ENCODE measurements around the gene FUCA1. TPM values are rescaled to one million over a fixed set of nuclear protein-coding genes. Genes with fewer than 3 reads are reported as not detected.
"Not testable (repeated sequence)": the region's sequence is repeated elsewhere in the genome, so short reads cannot be mapped to it uniquely, and the experiment has no call there.

Gene FUCA1
- total and polyA plus RNA-seq, 2 donors: 34.9 to 37.0 TPM

DNA sequence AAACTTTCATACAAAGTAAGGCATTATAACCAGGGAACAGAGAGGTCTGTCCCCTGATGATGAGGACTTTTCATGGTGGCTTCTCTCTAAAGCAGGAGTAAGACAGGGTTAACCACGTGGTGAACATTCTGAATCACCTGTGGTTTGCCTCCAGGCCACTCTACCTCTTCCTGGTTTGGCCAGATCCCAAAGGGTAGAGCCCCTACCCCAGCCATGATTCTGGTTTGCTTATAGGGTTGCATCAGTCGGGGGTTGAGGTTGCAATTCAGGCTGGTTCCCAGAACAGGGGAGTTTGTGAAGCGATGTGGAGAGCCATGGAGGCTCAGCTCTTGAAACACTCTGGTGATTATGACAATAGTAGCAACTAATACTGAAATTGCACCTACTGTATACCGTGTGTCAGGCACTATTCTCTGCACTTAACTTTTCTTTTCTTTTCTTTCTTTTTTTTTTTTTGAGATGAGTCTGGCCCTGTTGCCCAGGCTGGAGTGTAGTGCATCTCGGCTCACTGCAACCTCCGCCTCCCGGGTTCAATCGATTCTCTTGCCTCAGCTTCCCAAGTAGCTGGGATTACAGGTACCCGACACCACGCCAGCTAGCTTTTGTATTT, 36.8 kb upstream of the FUCA1 start:
- Histone ChIP-seq H3K27ac (ENCODE audit: low read depth) (no peak overlapping the region), H3K36me3 (ENCODE audit: insufficient read depth) (no peaks in the 10 kb centered on the region), H3K4me3 (ENCODE audit: low read depth, low read length) (no peak overlapping the region), H3K4me1 (ENCODE audit: insufficient read depth) (no peaks in the 10 kb centered on the region)
- WGBS: 83% methylated on average over 10 of the region's 10 CpGs
- DNase-seq (ENCODE audit: extremely low spot score): no peak

DNA sequence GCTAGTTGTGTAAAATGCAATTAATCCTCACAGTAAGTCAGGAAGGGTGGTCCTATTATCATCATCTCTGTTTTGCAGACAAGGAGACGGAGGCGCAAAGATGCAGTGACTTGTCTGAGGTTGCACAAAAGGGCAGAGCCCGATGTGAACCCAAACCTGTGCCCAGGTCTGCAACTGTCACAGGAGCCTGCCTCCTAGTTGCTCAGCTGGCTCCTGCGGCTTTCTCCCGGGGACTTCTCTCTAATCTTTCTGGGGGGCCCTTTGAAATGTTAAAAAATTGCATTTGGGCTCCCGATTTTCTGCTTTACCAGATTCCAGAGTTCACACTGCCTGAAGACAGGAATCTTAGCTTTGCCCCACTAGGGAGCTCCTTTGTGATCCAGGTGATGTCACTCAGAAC, 35.7 kb upstream of the FUCA1 start:
- no peak overlapping the region for H3K4me3 ChIP-seq (ENCODE audit: low read depth, low read length)
- H3K27ac ChIP-seq (ENCODE audit: low read depth): no peak overlapping the region
- whole genome bisulfite sequencing: 63% methylated on average over 6 of the region's 6 CpGs
- DNase-seq (ENCODE audit: extremely low spot score): no peak
- H3K4me1 ChIP-seq (ENCODE audit: insufficient read depth): no peaks in the 10 kb centered on the region
- no peaks in the 10 kb centered on the region for H3K36me3 ChIP-seq (ENCODE audit: insufficient read depth)

DNA sequence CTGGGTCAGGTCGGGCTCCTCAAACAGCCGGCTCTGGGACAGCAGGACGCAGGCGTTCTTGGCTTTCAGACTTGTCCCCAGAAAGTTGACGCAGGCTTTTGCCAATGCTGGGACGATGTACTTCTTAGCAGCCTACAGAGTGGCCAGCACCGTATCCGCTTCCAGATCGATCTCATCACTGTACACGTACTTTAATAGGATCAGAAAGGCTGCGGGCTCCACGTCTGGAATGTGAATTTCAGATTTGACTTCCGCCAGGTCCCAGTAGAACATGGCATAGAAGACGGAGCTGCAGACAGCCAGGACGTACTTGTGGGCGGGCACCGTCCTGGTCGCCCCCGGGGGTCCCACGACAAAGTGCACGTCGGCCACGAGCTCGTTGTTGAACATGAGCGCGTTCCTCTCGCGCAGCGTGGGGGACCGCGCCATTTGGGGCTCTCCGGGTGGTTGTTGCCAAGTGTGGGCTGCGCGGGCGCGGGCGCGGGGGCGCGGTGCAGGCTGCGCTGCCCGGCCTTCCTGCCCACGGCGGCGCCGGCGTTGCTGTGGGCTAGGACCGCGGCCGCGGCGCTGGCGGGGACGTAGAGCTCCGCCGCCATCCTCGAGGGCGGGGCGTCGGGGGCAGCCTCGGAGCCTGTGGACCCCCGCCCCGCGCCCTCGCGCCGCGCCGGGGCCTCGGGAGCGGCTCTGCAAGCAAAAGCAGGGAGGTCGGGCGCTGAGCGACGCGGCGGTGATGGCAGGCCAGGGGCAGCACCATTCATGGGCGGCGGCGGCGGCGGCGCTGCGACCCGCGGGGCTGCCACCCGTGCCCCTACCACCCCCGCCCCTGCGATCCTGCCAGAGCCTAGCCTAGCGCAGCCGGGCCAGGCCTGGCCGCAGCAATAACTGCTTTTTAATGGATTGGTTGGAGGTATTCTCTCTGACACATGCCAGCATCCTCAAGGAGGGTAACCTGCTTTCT, 34.5 kb upstream of the FUCA1 start:
- WGBS: 15% methylated on average over 92 of the region's 92 CpGs

DNA sequence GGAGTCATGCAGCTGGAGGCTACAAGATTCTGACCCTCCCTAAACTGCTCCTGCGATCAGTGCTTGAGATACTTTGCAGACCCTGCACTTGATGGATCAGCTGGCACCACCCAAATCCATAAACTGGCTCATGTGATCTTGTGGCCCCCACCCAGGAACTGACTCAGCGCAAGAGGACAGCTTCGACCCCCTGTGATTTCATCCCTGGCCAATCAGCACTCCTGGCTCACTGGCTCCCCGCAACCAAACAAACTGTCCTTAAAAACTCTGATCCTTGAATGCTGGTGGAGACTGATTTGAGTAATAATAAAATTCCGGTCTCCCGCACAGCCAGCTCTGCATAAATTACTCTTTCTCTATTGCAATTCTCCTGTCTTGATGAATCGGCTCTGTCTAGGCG, 31.9 kb upstream of the FUCA1 start:
- not testable (repeated sequence) for DNase-seq (ENCODE audit: extremely low spot score); H3K27ac ChIP-seq (ENCODE audit: low read depth); H3K4me1 ChIP-seq (ENCODE audit: insufficient read depth); H3K36me3 ChIP-seq (ENCODE audit: insufficient read depth); H3K4me3 ChIP-seq (ENCODE audit: low read depth, low read length)
- 64% methylated on average over 8 of the region's 8 CpGs for WGBS

More for the DNA sequence above, 34.5 kb upstream of the FUCA1 start:
- Histone ChIP-seq H3K4me3 (ENCODE audit: low read depth, low read length) (peak overlapping the region; percentile 36), H3K4me1 (ENCODE audit: insufficient read depth) (no peaks in the 10 kb centered on the region), H3K27ac (ENCODE audit: low read depth) (no peak overlapping the region), H3K36me3 (ENCODE audit: insufficient read depth) (no peaks in the 10 kb centered on the region)
- no peak for DNase-seq (ENCODE audit: extremely low spot score)

DNA sequence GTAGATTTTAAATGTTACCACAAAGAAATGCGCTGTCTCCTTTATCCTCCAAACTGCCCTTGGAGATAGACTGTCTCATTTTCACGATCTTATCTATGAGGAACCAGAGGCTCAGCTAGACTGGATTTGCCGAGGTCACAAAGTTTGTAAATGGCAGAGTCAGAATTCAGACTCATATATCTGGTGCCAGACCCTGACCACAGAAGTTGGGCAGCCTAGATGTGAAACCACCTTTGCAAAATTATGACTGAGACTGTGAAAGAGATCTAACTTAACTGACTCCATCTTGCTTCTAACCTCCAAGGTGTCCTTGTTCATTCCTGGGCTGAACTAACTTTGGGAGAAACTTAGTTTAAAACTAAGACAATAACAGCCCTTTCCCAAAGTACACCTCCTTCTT, 31.0 kb upstream of the FUCA1 start:
- Histone ChIP-seq H3K4me1 (ENCODE audit: insufficient read depth) (no peaks in the 10 kb centered on the region), H3K36me3 (ENCODE audit: insufficient read depth) (no peaks in the 10 kb centered on the region), H3K4me3 (ENCODE audit: low read depth, low read length) (no peak overlapping the region), H3K27ac (ENCODE audit: low read depth) (no peak overlapping the region)
- 72% methylated on average over 3 of the region's 3 CpGs for WGBS
- no peak for DNase-seq (ENCODE audit: extremely low spot score)

DNA sequence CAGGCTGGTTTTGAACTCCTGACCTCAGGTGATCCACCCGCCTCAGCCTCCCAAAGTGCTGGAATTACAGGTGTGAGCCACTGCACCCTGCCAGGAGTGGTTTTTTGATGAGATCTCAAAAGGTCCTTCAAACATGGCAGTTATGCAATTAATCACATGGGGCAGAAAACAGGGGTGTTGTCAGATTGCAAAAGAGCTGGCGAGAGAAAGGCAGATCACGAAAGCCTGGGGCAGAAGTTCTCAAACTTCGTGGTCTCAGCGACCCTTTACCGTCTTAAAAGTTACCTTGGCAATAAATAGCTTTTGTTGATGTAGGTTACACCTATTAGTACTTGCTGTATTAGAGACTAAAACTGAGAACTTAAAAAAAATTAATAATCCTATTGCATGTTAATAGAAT, 29.0 kb upstream of the FUCA1 start:
- 77% methylated on average over 6 of the region's 6 CpGs for WGBS
- Histone ChIP-seq H3K36me3 (ENCODE audit: insufficient read depth) (no peaks in the 10 kb centered on the region), H3K4me3 (ENCODE audit: low read depth, low read length) (no peak overlapping the region), H3K4me1 (ENCODE audit: insufficient read depth) (no peaks in the 10 kb centered on the region), H3K27ac (ENCODE audit: low read depth) (no peak overlapping the region)
- no peak for DNase-seq (ENCODE audit: extremely low spot score)

DNA sequence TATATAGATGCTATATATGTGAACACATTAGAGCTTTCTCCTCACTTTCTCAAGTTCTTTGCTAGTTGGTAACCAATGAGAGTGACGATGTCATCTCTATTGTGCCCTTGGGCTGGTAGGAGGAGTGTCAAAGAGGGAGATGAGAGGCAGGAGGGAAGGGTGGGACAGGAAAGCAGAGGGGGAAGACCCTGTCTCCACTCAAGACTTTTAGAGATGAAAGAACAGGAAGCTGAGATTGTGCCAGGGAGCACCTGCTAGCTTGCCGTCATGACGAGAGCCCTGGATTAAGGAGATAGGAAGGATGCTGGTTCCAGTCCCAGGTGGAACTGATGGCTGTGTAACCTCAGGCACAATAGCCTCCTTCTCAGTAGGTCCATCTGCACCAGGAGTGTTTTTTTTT, 28.4 kb upstream of the FUCA1 start:
- H3K27ac ChIP-seq (ENCODE audit: low read depth): no peak overlapping the region
- H3K36me3 ChIP-seq (ENCODE audit: insufficient read depth): no peaks in the 10 kb centered on the region
- 34% methylated on average over 3 of the region's 3 CpGs for WGBS
- H3K4me1 ChIP-seq (ENCODE audit: insufficient read depth): no peaks in the 10 kb centered on the region
- no peak overlapping the region for H3K4me3 ChIP-seq (ENCODE audit: low read depth, low read length)
- DNase-seq (ENCODE audit: extremely low spot score): no peak

DNA sequence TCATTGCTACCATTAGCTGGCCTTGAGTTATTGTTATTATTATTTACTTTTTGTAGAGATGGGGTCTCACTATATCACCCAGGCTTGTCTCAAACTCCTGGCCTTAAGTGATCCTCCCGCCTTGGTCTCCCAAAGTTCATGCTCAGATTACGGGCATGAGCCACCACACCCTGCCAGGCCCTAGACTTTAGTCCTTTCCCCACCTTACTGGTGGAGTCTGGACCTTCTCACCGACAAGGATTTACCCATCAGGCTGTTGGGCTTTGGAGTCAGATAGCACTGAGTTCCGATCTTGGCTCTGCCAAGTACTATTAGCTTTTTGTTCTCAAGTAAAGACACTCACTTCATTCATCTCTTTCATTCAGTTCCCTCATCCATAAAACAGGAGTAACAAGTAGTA, 27.9 kb upstream of the FUCA1 start:
- no peaks in the 10 kb centered on the region for H3K36me3 ChIP-seq (ENCODE audit: insufficient read depth)
- no peaks in the 10 kb centered on the region for H3K4me1 ChIP-seq (ENCODE audit: insufficient read depth)
- DNase-seq (ENCODE audit: extremely low spot score): no peak
- no peak overlapping the region for H3K4me3 ChIP-seq (ENCODE audit: low read depth, low read length)
- WGBS: 60% methylated on average over 4 of the region's 4 CpGs
- no peak overlapping the region for H3K27ac ChIP-seq (ENCODE audit: low read depth)

DNA sequence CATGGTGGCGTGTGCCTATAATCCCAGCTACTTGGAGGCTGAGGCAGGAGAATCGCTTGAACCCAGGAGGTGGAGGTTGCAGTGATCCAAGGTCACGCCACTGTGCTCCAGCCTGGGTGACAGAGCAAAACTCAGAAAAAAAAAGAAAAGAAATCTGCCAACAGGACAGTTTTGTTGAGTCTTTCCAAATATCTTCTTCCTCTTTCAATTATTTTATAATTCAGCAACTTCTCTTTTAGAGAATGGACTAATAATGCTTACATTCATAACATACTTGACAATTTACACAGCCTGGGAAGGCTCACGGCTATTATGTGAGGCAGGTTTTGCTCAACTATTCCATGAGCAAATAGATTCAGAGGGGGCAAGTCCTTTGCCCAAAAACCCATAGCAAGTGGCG, 27.0 kb upstream of the FUCA1 start:
- no peak for DNase-seq (ENCODE audit: extremely low spot score)
- no peak overlapping the region for H3K27ac ChIP-seq (ENCODE audit: low read depth)
- 81% methylated on average over 5 of the region's 5 CpGs for WGBS
- H3K4me1 ChIP-seq (ENCODE audit: insufficient read depth): no peaks in the 10 kb centered on the region
- no peaks in the 10 kb centered on the region for H3K36me3 ChIP-seq (ENCODE audit: insufficient read depth)
- H3K4me3 ChIP-seq (ENCODE audit: low read depth, low read length): no peak overlapping the region

DNA sequence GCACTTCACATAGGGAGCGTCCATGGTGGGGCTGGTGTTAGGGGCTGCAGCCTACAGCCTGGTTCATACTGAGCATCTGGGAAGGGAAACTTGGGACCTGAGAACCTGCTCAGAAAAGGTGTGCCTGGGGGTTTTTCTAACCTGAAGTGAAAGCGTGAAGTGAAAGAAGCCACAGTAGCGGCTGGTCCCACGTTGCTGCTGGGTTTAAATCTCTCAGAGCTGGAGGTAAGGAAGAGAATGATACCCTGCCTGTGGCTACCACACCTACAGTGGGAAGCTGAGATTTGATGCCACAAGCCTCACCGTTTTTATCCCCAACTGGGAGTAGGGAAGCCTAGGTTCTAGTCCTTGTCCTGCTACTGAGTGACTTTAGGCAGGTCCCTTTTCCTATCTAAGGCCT, 21.0 kb upstream of the FUCA1 start:
- no peaks in the 10 kb centered on the region for H3K4me1 ChIP-seq (ENCODE audit: insufficient read depth)
- no peak overlapping the region for H3K27ac ChIP-seq (ENCODE audit: low read depth)
- no peak overlapping the region for H3K4me3 ChIP-seq (ENCODE audit: low read depth, low read length)
- DNase-seq (ENCODE audit: extremely low spot score): no peak
- 81% methylated on average over 5 of the region's 5 CpGs for WGBS
- H3K36me3 ChIP-seq (ENCODE audit: insufficient read depth): no peaks in the 10 kb centered on the region

DNA sequence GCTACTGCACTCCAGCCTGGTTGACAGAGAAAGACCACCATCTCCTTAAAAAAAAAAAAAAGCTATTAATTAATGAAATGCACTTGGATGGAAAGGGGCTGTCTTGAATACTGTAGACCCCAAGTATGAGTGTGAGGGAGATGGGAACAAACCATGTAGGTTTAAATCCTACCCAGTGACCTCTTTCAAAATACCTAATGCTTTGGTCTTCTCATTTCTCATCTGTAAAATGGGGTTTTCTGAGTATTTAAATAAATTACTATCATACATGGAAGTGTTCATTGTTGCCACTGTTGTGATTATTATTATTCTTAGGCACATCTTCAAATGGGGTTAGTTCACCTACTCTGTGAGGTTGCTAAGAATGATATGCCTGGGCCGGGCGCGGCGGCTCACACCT, 17.1 kb upstream of the FUCA1 start:
- Histone ChIP-seq H3K27ac (ENCODE audit: low read depth) (no peak overlapping the region), H3K4me1 (ENCODE audit: insufficient read depth) (no peaks in the 10 kb centered on the region), H3K4me3 (ENCODE audit: low read depth, low read length) (no peak overlapping the region), H3K36me3 (ENCODE audit: insufficient read depth) (no peaks in the 10 kb centered on the region)
- DNase-seq (ENCODE audit: extremely low spot score): no peak
- 90% methylated on average over 4 of the region's 4 CpGs for WGBS

DNA sequence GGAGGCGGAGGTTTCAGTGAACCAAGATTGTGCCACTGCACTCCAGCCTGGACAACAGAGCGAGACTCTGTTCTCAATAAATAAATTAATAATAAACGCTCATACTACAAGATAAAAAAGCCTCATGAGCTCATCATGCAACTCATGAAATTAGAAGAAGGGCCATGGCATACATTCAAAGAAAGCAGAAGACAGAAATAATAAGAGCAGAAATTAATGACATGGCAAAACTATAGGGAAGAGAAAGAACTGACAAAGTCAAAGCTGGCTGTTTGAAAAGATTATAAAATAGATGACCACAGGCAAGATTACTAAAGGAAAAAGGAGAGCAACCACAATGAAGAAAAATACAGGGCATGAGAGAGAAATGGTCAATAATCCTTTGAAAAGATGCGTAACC, 14.7 kb upstream of the FUCA1 start:
- H3K27ac ChIP-seq (ENCODE audit: low read depth): no peak overlapping the region
- no peaks in the 10 kb centered on the region for H3K4me1 ChIP-seq (ENCODE audit: insufficient read depth)
- H3K36me3 ChIP-seq (ENCODE audit: insufficient read depth): no peaks in the 10 kb centered on the region
- H3K4me3 ChIP-seq (ENCODE audit: low read depth, low read length): no peak overlapping the region
- no peak for DNase-seq (ENCODE audit: extremely low spot score)
- WGBS: 77% methylated on average over 4 of the region's 4 CpGs

DNA sequence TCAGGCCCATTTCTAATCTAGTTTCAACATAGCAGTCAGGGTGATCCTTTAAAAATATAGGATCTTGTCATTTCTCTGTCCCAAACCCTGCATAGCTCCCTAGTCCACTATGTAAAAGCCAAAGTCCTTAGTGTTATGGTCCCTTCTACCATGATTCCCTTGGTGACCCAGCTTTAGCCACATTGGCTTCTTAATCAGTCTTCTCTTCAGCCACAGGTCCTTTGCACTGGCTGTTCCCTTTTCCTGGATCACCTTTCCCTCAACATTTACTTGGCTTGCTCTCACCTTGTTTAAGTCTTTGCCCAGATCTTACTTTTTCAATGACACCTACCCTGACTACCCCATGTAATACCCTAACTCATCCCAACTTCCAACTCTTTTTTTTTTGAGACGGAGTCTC, 11.7 kb upstream of the FUCA1 start:
- Histone ChIP-seq H3K4me1 (ENCODE audit: insufficient read depth) (no peaks in the 10 kb centered on the region), H3K27ac (ENCODE audit: low read depth) (no peak overlapping the region), H3K36me3 (ENCODE audit: insufficient read depth) (no peaks in the 10 kb centered on the region), H3K4me3 (ENCODE audit: low read depth, low read length) (no peak overlapping the region)
- DNase-seq (ENCODE audit: extremely low spot score): no peak
- 100% methylated on average over 1 of the region's 1 CpG for WGBS

DNA sequence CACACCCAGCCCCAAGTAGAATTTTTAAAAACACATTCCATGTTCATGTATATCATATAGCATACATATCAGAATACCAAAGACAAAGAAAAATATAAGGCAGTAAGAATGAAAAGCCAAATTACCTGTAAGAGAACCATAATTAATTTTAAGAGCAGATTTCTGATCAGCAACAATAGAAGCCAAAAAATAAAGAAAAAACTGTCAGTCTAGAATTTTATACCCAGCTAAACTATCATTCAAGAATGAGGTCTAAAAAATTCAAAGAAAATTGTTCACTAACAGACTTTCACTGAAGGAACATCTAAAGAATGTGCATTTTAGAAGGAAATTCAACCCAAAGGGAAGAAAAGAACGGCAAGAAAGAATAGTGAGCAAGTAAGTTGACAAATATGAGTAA, 10.6 kb upstream of the FUCA1 start:
- no peak for DNase-seq (ENCODE audit: extremely low spot score)
- Histone ChIP-seq H3K27ac (ENCODE audit: low read depth) (no peak overlapping the region), H3K36me3 (ENCODE audit: insufficient read depth) (no peaks in the 10 kb centered on the region), H3K4me1 (ENCODE audit: insufficient read depth) (no peaks in the 10 kb centered on the region), H3K4me3 (ENCODE audit: low read depth, low read length) (no peak overlapping the region)
- WGBS: 76% methylated on average over 1 of the region's 1 CpG
